ENCODE measurements around the gene CCBE1.
"Not testable (repeated sequence)": the region's sequence is repeated elsewhere in the genome, so short reads cannot be mapped to it uniquely, and the experiment has no call there.

The CCBE1 gene

GRCh38 chr18:59650266-59650820 lies 46.9 kb downstream of the CCBE1 start:
- no peak for DNase-seq

- DNase-seq, result no peak
Measured at GRCh38 chr18:59649591-59649990, 47.6 kb downstream of the CCBE1 start.

DNA sequence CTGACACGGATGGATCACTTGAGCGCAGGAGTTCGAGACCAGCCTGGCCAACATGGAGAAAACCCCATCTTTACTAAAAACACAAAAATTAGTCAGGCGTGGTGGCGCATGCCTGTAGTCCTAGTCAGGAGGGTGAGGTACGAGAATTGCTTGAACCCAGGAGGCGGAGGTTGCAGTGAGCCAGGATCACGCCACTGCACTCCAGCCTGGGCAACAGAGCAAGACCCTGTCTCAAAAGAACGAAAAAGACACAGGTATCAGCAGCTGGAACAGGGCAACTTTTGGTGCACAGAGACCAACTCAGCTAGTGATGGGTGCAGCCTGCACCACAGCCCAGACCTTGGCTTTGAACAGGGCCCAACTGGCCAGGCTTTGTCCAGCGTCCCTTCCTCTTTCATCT lies 48.8 kb downstream of the CCBE1 start:
- not testable (repeated sequence) for DNase-seq

- DNase-seq, result no peak
Measured at GRCh38 chr18:59646963-59647307, 50.3 kb downstream of the CCBE1 start.

GRCh38 chr18:59646228-59646962 lies 50.8 kb downstream of the CCBE1 start:
- DNase-seq, result no peak

DNA sequence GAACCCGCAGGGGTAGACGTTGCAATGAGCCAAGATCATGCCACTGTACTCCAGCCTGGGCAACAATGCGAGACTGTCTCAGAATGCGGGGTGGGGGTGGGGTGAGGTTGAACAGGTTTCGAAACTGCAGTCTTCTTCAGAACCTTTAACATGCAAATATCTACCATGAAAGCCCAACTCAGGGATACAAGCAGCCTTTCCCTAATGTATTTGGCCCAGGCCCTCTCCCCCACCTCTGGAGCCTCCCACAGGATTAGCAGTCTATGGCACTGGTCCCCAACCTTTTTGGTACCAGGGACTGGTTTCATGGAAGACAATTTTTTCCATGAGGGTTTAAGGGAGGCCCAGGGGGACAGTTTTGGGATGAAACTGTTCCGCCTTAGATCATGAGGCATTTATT lies 53.5 kb downstream of the CCBE1 start:
- no peak for DNase-seq

DNA sequence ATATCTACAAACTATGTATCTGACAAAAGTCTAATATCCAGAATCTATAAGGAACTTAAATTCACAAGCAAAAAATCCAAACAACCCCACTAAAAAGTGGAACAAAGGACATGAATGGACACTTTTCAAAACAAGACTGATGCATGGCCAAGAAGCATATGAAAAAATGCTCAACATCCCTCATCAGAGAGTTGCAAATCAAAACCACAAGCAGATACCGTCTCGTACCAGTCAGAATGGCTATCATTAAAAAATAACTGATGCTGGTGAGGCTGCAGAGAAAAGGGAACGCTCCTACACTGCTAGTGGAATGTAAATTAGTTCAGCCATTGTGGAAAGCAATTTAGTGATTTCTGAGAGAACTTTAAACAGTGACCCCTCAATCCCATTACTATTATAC lies 56.5 kb downstream of the CCBE1 start:
- no peak for DNase-seq

DNA sequence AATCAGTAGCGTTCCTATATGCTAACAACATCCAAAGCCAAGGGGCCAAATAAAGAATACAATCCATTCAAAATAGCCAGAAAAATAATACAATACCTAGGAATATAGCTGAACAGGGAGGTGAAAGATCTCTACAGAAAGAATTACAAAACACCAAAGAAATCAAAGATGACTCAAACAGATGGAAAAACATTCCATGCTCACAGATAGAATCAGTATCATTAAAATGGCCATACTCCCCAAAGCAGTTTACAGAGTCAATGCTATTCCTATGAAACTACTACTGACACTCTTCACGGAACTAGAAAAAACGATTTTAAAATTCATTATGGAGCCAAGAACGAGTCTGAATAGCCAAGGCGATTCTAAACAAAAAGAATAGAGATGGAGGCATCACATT lies 57.4 kb downstream of the CCBE1 start:
- no peak for DNase-seq

GRCh38 chr18:59639136-59639535 lies 58.1 kb downstream of the CCBE1 start:
- DNase-seq, result no peak

GRCh38 chr18:59633961-59634485 lies 63.2 kb downstream of the CCBE1 start:
- peak; percentile 17 for DNase-seq

GRCh38 chr18:59633317-59633716 lies 63.9 kb downstream of the CCBE1 start:
- DNase-seq, result no peak

GRCh38 chr18:59631583-59632181 lies 65.5 kb downstream of the CCBE1 start:
- no peak for DNase-seq

DNA sequence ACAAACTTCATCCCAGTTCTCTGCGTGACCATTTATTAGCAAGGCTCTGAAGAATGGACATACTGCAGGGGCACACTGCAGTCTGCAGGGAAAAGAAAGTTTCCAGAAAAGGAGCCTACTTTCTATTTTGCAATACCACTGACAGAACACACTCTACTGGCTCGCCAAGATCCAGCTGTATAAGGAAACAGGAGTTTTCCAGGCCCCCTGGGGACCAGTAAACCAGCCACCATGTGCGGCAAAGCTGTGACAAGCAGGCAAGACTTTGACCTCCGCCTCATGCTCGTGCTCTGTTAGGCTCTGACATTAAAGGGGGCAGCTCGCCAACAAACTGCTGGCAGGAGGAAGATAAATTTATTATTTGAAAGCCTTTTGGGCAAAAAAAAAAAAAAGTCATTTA lies 67.3 kb downstream of the CCBE1 start:
- DNase-seq, result no peak

GRCh38 chr18:59628995-59629394 lies 68.2 kb downstream of the CCBE1 start:
- DNase-seq, result no peak

- DNase-seq, result no peak
Measured at GRCh38 chr18:59627414-59627813, 69.8 kb downstream of the CCBE1 start.

DNA sequence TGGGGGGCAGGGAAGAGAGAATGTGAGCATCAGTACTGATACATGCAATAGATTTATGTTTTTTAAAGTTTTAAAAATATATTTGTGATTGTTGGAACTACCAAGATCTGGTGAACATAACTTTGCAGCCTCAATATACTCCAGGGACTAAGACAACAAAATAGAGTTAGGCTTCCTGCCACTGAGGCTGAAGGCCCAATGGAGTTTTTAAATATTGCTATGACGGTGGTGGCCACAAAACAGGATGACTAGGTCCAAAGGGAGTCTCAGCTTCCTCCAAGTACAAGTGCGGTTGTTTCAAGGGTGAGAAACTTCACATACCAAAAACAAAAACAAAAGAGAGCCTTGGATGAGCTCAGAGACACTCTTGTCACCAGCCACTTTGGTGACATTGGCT lies 72.9 kb downstream of the CCBE1 start:
- DNase-seq, result no peak

- no peak for DNase-seq
Measured at GRCh38 chr18:59623456-59624368, 73.5 kb downstream of the CCBE1 start.

GRCh38 chr18:59621027-59621426 lies 76.2 kb downstream of the CCBE1 start:
- DNase-seq, result no peak

GRCh38 chr18:59620381-59620780 lies 76.8 kb downstream of the CCBE1 start:
- no peak for DNase-seq

GRCh38 chr18:59619816-59620215 lies 77.4 kb downstream of the CCBE1 start:
- no peak for DNase-seq

- no peak for DNase-seq
Measured at GRCh38 chr18:59617468-59617932, 79.7 kb downstream of the CCBE1 start.

DNA sequence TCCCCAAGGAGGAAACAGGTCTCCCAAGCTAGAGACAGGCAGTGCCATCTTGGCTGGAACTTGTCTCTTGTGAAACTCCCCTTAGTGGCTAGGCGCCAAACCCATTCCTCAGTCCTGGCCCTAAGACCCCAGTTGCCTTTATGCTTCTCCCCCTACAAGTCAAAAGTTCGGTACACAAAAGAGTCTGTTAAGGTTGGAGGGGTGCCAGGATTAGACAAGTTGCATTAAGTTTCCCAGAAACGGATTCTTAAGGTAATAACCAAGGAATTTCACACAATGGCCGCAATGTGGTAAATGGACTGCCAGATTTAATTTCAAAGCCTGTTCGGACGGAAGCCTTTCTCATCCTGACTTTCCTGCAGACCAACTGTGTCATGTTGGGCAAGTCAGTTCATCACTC lies 80.7 kb downstream of the CCBE1 start:
- DNase-seq, result no peak

DNA sequence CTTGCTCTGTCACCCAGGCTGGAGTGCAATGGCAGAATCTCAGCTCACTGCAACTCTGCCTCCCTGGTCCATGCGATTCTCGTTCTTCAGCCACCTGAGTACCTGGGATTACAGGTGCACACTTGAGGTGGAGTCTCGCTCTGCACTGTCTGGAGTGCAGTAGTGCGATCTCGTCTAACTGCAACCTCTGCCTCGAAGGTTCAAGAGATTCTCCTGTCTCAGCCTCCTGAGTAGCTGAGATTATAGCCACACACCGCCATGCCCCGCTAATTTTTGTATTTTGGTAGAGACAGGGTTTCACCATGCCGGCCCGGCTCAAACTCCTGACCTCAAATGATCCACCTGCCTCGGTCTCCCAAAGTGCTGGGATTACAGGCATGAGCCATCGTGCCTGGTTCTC lies 83.3 kb downstream of the CCBE1 start:
- no peak for DNase-seq
